Embryonic facial prominence (tissue), 1 donor: Measurements from ENCODE around the gene LHPP.
"Not testable (repeated sequence)": the region's sequence is repeated elsewhere in the genome, so short reads cannot be mapped to it uniquely, and the experiment has no call there.

ENCODE experiments used
- DNase-seq: peaks from one replicate; pipeline ENCODE4 v3.0.0-alpha.2; 2016; ENCODE audit errors: extremely low spot score

Gene LHPP

DNA sequence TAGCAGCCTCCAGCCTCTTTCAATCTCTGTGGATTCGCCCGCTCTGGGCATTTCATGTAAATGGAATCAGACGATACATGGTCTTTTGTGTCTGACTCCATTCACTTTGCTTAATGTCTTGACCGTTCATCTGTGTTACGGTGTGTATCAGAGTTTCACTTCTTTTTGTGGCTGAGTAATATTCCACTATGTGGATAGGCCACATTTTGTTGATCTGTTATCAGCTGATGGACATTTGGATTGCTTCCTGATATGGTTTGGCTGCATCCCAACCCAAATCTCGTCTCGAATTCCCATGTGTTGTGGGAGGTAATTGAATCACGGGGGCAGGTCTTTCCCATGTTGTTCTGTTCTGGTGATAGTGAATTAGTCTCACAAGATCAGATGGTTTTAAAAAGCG is 109.0 kb downstream of the LHPP start:
- no peak for DNase-seq

DNA sequence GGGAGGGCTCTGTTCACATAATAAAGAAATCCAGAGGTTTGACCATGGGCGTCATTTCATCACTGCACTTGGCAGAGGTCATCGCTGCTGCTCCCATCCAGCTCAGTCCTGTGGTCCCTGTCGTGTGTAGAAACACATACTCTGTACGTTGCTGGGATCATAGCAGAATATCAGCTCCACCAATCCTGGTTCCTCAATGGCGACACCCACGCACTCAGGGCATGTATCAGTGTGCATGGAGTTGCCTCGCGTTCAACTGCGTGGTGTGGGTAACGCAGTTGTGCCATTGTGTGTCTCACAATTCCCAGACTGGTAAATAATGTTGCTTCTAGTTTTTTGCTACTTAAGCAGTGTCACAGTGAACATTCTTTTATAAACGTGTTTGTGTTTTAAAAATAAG is 111.1 kb downstream of the LHPP start:
- no peak for DNase-seq

DNA sequence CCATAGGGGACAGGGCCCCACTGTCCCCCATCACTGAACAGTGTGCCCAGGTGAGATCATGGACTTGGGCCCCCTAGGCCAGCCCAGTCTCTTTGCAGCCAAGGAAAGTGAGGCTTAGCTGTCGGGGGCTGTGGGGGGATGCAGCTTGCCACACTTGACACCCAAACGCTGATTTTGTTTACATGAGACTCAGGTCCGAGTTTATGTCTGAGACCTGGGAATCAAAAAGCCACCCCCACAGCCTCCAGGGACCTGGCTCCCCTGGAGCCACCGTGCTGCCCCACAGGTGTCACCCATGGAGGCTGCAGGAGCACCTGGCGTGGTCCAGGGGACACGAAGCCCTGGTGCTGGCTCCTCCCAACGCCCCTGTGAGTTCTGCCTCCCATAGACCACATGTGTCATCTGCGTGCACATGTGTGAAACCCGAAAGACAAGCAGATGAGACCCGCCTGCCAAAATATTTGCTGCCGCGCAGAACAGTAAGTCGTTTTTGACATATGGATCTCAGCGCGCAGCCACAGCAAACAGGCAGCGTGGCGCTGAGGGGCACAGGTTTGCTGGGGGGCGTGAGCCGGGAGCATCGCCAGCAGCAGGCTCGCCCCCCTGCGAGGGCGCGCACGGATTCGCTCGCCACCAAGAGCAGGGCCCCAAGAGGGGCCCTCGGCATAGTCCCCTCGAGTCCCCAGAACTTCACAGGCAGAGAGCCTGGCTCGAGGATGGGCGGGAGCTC is 112.3 kb downstream of the LHPP start:
- DNase-seq, result no peak

DNA sequence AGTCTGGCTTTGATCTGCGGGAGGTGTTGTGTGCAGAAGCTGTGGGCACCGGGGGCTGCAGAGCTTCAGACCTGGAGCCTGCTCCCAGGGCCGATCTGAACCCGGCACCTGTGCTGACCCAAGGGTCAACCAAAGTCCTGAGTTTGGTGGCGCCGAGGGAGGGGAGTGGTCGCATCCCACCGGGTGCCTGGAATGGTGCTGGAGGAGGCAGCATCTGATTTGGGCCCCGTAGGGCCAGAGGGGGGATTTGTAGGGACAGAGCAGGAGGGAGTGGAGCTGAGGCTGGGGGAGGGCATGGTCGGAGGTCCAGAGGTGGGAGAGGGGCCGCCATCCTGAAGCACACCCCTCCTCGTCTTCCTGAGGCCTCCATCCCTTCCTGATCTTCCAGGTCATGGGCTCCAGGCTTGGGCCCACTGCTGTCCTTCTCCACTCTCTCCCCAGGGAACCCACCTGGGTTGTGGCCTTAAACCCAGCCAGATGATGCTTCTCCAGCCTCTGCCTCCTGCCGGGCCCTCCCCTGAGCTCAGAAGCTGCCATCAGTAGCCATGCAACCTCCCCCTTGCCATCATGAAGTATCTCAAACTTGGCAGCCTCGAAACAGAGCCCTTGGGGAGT is 112.9 kb downstream of the LHPP start:
- DNase-seq, result no peak

DNA sequence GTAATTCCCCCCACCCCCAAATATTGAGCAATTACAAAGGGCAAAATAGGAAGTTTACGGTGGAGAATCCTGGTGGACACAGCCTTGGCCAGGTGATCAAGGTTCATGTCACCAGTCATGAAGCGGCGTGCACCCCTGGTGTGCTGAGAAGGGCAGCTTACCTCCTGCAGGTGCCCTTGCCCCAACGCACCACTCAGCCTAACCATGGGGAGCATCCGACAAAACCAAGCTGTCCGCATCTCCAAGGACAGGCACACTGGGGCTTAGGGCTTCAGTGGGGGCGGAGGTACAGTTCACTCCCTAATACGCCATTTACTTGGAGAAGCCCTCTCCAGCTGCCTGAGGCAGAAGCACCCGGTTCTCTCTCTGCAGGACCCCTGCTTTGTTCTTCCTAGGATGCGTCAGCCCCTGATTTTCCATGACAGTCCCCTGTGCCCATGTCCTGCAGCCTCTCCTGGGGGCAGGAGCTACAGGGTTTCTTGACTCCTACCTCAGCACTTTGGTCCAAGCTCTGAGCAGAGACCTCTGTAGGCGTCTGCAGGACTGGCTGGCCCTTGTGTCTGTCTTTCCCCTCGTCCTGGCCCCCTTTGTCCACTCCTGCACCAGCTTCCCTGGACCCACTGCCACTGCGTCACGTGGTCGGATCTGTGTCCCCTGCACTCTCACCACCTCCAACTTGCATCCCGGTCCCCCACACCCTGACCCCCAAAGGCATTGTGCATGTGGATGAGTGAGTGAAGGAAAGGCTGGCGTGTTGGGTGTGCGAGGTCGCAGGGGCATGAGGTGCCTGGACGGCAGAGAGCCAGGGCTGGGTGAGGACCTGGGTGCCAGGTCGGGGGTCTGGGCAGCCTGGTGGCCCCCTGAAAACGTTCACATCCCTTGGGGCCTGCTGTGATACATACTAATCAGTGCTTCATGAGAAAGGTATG is 113.7 kb downstream of the LHPP start:
- no peak for DNase-seq

DNA sequence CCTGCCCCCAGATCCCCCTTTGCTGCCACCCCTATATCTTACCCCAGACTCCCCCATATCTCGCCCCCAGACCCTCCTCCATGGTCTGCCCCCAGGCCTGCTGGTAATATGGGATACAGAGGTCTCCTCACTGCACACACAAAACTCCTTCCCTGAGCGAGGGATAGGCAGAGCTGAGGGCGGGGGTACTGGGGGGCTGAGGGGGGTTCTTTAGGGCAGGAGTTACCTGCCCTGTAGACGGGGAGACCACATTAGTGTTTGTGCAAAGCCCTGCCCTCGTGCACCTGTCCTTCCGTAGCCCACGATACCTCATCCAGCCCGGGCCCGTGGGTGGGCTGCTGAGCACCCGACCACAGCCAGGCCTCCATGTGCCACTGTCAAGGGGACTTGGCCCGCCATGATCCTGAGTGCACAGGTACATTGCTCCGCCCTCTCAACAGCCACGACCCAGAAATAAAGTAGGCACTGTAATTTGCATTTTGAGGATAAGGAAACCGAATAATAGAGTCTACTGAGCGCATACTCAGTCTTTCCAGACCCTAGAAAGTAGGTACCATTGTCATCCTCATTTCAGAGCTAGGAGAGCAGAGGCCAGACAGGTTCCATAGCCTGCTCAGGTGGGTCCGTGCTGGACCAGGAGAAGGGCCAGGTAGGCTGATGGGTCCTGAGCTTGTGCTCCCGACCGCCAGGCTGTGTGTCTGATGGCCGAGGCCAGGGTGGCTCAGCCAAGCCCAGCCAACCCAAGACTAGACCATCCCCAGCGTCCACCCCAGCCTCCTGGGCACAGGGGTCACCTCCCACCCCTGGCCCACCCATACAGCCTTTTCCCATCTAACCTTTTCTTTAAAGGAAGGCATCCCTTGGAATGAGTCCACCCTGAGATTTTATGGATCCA is 115.2 kb downstream of the LHPP start:
- no peak for DNase-seq

DNA sequence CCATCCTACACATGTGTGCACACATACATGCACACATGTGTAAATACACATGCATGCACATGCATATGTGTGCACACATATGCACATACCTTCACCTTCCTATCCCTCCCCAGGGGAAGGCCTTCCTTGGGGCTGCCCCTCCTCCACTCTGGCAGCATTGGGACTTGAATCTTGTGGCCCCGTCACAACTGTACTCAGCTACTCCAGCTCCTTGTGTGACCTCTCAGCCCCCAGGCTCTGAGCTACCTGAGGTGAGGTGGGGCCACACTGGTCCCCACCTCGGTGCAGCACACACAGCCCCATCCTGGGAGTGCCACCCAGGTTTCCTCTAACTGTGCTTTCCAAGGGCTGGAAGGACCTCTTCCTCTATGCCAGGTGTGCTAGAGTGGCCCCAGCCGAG is 116.0 kb downstream of the LHPP start:
- no peak for DNase-seq

DNA sequence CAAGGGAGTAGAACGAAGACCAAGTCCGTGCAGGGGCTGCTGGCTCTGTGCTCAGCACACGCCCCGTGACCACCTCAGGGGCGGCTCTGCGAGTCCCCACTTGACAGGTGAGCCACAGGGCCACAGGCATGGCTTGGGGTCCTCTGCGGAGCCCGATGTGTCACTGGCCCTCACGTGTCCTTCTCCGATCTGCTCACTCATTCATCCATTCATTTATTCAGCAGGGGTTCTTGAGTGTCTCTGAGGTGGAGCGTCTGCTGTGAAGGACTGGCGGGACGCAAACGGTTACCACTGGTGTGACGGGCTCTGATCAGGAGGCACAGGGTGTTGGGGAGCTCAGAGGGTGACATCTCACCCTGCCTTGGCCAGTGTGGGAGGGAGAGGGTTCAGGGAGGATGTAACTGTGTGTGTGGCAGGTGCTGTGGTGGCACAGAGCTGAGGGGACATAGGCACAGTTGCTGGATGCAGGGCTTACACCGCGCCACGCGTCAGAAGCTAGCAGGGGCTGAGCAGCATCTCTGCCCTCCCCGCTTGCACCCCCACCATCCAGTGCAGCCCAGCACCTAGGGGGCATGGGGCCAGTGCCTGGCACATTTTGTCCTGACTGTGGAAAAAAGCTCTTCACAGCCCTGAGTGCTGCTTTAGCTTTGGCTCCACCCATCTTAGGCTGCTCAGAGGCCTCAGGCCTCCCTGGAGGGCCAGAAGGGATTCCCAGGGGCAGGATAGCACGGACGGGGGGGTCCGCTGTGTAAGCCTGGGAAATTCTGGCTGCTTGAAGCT is 116.8 kb downstream of the LHPP start:
- no peak for DNase-seq

DNA sequence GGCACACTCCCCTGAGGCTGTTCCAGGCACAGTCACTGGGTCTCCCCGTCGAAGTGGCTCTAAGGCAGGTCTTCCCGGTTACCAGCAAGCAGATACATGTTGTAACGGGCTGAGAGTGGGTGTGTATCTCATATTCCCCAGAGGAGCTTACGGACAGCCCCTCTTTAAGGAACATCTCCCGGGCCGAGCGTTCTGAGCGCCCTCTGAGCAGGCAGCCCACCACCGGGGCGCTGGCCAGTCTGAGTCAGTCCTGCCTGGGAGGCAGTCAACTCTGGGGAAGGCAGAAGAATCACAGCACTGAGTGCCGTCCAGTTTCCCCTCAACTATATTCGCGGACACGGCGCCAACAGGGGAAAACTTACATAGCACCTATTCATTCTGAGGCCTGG is 117.4 kb downstream of the LHPP start:
- no peak for DNase-seq

DNA sequence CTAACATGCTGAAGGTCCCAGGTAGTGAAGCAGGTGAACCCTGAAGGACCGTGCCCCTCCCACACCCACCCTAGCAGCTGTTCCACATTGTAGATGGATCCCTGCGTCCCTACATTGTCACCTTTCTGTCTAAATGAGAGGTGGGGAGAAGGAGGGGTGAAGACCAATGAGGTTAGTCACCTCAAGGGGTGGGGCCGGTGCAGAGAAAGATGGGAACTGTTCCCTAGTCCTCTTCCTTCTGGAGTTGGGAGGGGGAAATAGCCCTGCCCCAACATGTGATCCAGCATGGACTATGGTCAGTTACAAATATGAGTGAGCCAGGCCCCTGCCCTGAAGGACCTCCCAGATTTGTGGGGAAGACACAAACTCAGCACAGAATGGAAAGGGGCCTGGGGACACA is 124.5 kb downstream of the LHPP start:
- no peak for DNase-seq

DNA sequence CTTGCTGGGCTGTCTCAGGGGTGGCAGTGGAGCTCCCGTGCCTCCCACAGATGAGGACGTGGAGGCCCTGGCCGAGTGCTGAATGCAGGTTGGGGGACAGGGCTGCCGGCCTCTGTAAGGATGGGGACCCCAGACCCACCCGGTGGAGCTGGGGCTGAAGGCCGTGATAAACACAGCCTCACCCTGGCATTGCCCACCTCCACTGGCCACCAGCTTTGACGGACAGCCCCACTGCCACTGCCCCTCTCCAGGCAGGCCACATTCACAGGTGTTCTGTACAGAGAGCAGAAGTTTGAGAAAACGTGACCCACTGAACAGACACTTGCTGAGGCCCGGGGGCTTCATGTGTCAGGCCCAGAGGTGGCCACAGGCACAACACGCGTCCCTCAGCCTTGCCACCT is 126.2 kb downstream of the LHPP start:
- no peak for DNase-seq

DNA sequence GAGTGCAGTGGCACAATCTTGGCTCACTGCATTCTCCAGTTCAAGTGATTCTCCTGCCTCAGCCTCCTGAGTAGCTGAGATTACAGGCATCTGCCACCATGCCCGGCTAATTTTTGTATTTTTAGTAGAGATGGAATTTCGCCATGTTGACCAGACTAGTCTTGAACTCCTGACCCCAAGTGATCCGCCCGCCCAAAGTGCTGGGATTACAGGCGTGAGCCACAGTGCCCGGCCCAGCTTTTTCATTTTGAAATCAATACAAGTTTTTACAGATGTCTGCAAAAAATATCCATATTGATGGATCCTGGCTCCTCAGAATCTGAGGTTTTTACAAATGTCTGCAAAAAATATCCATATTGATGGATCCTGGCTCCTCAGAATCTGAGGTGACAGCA is 126.7 kb downstream of the LHPP start:
- not testable (repeated sequence) for DNase-seq

DNA sequence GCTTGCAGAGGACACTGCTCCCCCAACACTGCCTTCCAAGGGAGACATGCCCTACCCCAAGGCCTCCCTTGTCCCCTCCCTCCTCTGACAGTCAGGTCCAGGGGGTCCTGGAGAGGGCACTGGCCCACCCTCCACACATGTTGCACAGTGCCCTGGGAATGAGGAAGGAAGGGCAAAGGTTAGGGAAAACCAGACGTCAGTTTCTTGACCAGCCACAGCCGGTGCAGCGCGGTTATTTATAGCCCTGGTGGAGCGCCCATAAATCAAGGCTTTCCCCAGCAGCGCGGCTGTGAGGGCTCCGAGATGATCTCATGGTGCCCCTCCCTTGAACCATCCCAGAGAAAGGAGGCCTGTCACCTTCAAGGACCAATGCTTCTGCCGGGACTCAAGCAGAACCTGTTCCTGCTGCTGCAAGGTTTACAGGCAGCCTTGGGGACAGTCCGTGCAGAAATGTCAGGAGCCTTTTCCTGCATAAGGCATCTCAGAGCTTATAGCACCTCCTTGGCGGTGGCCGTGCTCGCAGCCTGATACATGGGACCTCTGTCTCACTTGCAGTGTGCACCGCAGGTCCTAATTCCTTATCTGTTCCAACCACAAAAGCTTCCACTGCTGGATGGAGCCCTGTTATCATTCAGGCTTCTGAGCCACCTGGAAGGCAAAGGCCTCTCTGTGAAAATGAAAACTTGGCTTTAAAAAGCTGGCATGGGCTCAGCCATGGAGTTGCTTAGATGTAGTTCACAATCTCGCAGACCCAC is 127.3 kb downstream of the LHPP start:
- no peak for DNase-seq

DNA sequence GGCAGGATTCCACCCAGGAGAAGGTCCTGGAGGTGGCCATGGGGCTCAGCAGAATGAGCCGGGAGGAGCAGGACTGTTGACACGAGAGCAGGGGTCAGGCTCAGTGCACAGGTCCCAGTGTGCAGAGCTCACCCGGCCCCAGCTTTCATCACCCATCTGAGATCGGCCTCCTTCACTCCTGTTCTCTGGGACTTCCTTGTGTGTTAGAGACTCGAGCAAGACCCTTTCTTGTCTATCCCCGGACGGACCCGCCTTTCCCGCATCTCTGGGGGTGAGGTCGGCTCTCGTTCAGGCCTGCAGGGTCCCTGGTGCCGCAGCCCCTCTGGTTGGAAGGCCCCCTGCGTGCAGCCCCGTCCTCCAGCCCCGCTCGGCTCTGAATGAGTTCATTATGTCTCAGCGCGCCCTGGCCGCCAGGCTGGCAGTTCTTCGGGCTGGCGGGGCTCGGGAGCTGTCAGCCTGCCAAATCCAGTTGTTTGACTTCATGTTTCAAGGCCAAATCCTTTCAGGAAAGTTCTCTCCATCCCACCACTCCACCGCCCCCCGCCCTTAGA is 127.9 kb downstream of the LHPP start:
- peak; percentile 29 for DNase-seq

DNA sequence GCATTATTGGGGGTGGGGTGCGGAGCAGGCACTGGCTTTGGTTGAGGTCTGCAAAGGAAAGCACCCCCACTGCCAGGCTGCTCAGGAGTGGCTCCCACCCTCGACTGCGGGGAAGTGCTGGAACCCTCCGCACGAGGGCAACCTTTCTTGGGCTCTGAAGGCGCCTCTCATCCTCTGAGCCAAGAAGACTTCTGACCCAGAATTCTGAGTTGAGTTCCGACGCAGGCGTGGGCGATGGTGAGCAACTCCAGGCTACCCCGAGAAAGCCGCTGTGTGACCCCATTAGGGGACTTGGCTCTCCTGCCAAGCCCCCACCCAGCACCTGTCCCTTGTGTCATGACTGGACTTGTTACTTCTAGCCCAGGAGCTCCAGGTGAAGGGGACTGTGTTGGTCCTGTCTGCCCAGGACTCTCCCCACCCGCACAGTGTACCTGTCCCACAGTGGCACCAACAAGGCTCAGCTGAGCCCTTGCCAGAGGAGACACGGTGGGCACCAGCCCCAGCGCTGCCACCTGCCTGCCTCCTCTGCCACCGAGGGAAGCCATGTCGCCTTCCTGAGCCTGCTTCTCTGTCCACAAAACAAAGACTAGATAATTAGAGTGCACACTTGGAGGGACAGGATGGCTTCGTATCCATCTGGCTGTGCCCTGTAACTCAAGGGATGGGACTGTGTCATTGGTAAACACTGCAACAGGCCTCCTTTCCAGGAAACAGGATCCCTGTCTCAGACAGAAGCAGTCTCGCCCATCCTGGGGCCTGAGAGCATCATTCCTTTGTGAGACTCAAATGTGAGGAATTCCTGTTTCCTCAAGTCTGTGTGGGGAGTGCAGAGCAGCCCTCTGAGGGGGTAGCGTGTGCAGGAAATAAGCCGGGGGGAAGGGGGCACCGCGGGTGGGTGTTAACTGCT is 128.8 kb downstream of the LHPP start:
- DNase-seq, result no peak

DNA sequence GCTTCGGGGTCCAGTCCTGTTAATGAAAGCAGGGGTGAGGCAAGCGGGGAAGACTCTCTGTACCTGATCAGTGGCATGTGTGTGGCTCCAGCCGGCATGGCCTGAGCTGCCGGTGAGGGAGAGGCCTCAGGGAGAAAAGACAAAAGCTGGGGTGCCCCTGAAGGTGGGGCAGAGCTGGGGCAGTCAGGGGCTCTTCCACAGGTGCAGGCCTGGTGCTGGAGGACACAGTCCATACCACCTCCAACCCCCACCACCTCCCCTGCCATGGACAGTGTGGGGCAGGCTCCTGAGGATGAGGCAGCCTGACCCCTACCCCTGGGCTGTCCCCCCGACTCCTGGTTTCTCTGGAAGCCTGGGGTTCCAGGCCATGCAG is 129.5 kb downstream of the LHPP start:
- DNase-seq, result no peak

DNA sequence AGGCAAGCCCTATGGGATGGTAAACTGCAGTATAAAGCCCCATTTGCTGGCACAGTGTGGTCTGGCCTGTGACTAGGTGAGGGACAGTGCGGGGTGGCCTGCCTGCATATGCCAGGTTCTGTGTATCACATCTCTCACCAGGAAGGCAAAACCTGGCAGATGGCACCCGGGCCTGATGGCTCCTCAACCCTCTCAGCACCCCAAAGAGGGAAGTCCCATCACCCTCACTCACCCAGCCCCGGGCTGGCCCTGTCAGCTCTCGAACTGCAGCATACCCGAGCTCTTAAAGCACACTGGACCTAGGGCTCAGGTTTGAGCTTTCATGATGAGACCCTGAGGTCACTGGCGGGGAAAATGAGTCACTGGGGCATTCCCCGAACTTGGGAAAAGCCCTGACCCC is 130.5 kb downstream of the LHPP start:
- DNase-seq, result no peak

DNA sequence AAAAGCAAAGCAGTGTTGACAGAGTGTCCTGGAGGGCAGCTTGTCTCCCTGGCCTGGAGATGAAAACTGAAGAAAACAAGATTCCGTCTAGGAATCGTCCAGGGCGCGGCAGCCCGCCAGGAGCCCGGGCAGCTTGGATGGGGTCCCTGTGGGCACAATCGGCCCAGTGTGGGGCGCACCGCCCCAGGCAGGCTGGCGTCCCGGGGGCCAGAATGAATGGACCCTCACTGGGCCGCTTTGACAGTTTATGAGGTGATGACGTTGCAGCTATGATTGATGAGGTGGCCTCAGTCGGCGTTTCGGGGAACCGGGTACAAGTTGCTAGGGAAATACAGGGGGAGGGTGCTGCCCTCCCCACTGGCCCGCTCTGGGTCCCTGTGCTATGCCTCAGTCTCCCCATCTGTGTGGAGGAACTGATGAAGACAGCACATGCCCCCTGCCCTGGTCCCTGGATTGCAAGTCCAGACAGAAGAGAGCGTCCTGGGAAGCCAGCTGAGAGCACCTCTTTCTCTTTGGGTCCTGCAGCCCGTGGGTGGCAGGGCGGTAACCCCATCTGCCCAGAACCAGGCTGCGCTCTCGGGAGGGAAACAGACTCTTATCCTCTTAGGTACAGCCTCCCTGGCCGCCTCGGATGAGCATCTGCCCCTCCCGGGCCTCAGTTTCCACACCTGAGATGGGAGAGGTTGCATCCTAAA is 131.3 kb downstream of the LHPP start:
- DNase-seq, result no peak
